ENCODE measurements around the gene THSD7B.

DNA sequence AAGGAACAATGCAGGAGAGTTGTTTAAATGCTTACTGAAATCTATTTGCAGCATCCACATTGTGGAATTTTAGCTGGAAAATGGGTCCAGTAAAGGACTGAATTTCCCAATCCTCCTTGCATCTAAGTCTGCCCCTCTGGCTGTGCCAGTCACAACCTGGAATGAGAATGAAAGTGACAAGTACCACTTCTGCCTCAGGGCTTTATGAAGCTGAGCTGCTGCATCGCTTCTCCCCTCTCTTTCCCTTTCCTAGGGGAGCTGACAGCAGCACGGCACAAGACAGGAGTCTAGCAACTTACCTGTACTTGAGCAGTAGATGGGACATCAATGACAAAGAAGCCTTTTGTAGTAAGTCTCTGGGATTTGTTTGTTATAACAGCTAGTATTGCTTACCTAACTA is 27.3 kb upstream of the THSD7B start:
- TF ChIP-seq, protein P1, sequence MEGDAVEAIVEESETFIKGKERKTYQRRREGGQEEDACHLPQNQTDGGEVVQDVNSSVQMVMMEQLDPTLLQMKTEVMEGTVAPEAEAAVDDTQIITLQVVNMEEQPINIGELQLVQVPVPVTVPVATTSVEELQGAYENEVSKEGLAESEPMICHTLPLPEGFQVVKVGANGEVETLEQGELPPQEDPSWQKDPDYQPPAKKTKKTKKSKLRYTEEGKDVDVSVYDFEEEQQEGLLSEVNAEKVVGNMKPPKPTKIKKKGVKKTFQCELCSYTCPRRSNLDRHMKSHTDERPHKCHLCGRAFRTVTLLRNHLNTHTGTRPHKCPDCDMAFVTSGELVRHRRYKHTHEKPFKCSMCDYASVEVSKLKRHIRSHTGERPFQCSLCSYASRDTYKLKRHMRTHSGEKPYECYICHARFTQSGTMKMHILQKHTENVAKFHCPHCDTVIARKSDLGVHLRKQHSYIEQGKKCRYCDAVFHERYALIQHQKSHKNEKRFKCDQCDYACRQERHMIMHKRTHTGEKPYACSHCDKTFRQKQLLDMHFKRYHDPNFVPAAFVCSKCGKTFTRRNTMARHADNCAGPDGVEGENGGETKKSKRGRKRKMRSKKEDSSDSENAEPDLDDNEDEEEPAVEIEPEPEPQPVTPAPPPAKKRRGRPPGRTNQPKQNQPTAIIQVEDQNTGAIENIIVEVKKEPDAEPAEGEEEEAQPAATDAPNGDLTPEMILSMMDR (IDR thresholded peaks at IDR 0.05), result no peak
- TF ChIP-seq EP300 (IDR thresholded peaks at IDR 0.05), result no peak
